ENCODE measurements around the gene GDF2. TPM values are rescaled to one million over a fixed set of nuclear protein-coding genes. Genes with fewer than 3 reads are reported as not detected.

Gene GDF2
- total RNA-seq, 4 donors from 2014 or later, result not detected

GRCh38 chr10:47290338-47290737 is 31.9 kb upstream of the GDF2 start:
- Histone ChIP-seq H3K4me1 (peaks cover 0 to 11% (median 0%) of the 10 kb centered on the region in 3 donors), H3K9me3 (no peaks in the 10 kb centered on the region), H3K27me3 (peaks cover 0 to 25% (median 0%) of the 10 kb centered on the region in 4 donors), H3K27ac (no peak overlapping the region), H3K36me3 (no peaks in the 10 kb centered on the region), H3K4me3 (no peak overlapping the region)
- intact Hi-C loops (cut with DNase I), result no loop called here
- no peak for TF ChIP-seq POLR2A (IDR thresholded peaks at IDR 0.05)
- no peak for TF ChIP-seq CTCF (IDR thresholded peaks at IDR 0.05)
- WGBS, 2 donors, result 46 to 58% methylated on average over 2 of the region's 3 CpGs
- no peak for DNase-seq

GRCh38 chr10:47291682-47292081 is 30.6 kb upstream of the GDF2 start:
- Histone ChIP-seq H3K4me3 (no peak overlapping the region), H3K27ac (no peak overlapping the region), H3K4me1 (peaks cover 0 to 19% (median 0%) of the 10 kb centered on the region in 3 donors), H3K36me3 (no peaks in the 10 kb centered on the region), H3K9me3 (no peaks in the 10 kb centered on the region), H3K27me3 (peaks cover 0 to 36% (median 0%) of the 10 kb centered on the region in 4 donors)
- WGBS, 2 donors, result 31 to 53% methylated on average over 2 to 3 of the region's 3 CpGs
- DNase-seq, result no peak
- intact Hi-C loops (cut with DNase I), result no loop called here
- TF ChIP-seq POLR2A (IDR thresholded peaks at IDR 0.05) (no peak), CTCF (IDR thresholded peaks at IDR 0.05) (no peak)

GRCh38 chr10:47294057-47294456 is 28.2 kb upstream of the GDF2 start:
- H3K4me3 ChIP-seq, result no peak overlapping the region
- DNase-seq, result no peak
- no peaks in the 10 kb centered on the region for H3K9me3 ChIP-seq
- WGBS, 2 donors, result 85 to 86% methylated on average over 5 to 9 of the region's 9 CpGs
- no peak for TF ChIP-seq CTCF (IDR thresholded peaks at IDR 0.05)
- TF ChIP-seq POLR2A (IDR thresholded peaks at IDR 0.05), result no peak
- intact Hi-C loops (cut with DNase I), result no loop called here
- no peak overlapping the region for H3K27ac ChIP-seq
- no peaks in the 10 kb centered on the region for H3K36me3 ChIP-seq
- H3K27me3 ChIP-seq, result peaks cover 0 to 59% (median 0%) of the 10 kb centered on the region in 4 donors
- H3K4me1 ChIP-seq, result peaks cover 0 to 10% (median 0%) of the 10 kb centered on the region in 3 donors

GRCh38 chr10:47294501-47294900 is 27.8 kb upstream of the GDF2 start:
- H3K36me3 ChIP-seq, result no peaks in the 10 kb centered on the region
- TF ChIP-seq CTCF (IDR thresholded peaks at IDR 0.05) (no peak), POLR2A (IDR thresholded peaks at IDR 0.05) (no peak)
- H3K4me1 ChIP-seq, result peaks cover 0 to 10% (median 0%) of the 10 kb centered on the region in 3 donors
- DNase-seq, result no peak
- no peak overlapping the region for H3K4me3 ChIP-seq
- peaks cover 0 to 58% (median 0%) of the 10 kb centered on the region in 4 donors for H3K27me3 ChIP-seq
- intact Hi-C loops (cut with DNase I), result no loop called here
- no peak overlapping the region for H3K27ac ChIP-seq
- no peaks in the 10 kb centered on the region for H3K9me3 ChIP-seq
- WGBS, 2 donors, result 75 to 83% methylated on average over 2 to 5 of the region's 5 CpGs

- peaks cover 0 to 66% (median 2%) of the 10 kb centered on the region in 4 donors for H3K27me3 ChIP-seq
- peaks cover 0 to 19% (median 7%) of the 10 kb centered on the region in 3 donors for H3K4me1 ChIP-seq
- H3K27ac ChIP-seq, result no peak overlapping the region
- no peaks in the 10 kb centered on the region for H3K36me3 ChIP-seq
- no peaks in the 10 kb centered on the region for H3K9me3 ChIP-seq
- 77 to 78% methylated on average over 4 to 5 of the region's 5 CpGs for WGBS, 2 donors
- DNase-seq, result no peak
- intact Hi-C loops (cut with DNase I), result no loop called here
- no peak overlapping the region for H3K4me3 ChIP-seq
- TF ChIP-seq CTCF (IDR thresholded peaks at IDR 0.05), result no peak
- no peak for TF ChIP-seq POLR2A (IDR thresholded peaks at IDR 0.05)
Measured at GRCh38 chr10:47295411-47295810, 26.8 kb upstream of the GDF2 start.

All from esophagus squamous epithelium (tissue), 5 donors.